GM12873 (cell line): Measurements from ENCODE around the gene PRKCA.

ENCODE experiments used
- CTCF ChIP-seq: IDR thresholded peaks from 2 replicates; pipeline ENCODE4 v1.5.1; 2012; ENCODE audit warnings: low read depth, mild to moderate bottlenecking, moderate library complexity, low read length, control low read depth; ENCODE audit not compliant: insufficient read depth; ENCODE audit errors: missing control alignments

PRKCA gene

GRCh38 chr17:66625311-66625767 lies 322.9 kb downstream of the PRKCA start:
- TF ChIP-seq CTCF, result no peak

GRCh38 chr17:66627985-66628384 lies 325.6 kb downstream of the PRKCA start:
- TF ChIP-seq CTCF, result no peak

- TF ChIP-seq CTCF, result no peak
Observed at GRCh38 chr17:66629762-66630161, 327.3 kb downstream of the PRKCA start.

DNA sequence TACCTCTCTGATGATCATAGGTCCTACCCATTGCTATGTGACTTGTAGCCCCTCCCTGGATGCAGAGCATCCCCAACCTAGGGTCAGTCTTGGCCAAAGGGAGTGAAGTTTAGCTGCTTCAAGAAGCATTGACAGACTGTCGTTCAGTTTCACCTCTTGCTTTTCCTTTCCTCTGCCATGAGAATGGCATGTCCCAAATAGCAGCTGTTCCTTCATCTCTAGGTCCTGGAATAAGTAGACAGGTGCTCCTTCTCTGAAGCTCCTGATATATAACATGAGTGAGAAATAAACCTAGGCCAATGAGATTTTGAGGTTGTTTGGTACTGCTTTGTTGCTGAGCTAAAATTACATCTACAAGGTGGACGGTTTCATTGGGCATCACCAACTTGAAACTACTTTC lies 328.0 kb downstream of the PRKCA start:
- TF ChIP-seq CTCF, result no peak

GRCh38 chr17:66630828-66631472 lies 328.5 kb downstream of the PRKCA start:
- TF ChIP-seq CTCF, result no peak

DNA sequence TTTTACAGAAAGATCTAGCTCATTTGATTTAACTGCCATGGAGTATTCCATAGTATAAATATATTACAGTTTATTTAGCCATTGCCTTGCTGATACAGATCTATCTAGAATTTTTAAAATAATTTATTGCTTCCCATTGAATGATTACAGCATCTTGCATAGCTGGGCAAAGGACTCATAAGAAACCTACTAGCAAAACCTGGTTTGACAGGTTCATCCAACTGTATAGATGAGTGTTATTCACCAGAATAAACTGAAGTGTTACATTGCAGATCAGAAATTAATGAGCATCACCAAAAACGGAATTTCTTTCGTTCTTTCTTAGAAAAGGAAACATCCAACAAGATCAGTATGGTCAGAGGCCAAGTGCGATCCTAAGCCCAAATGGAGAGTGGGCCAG lies 330.3 kb downstream of the PRKCA start:
- TF ChIP-seq CTCF, result no peak

DNA sequence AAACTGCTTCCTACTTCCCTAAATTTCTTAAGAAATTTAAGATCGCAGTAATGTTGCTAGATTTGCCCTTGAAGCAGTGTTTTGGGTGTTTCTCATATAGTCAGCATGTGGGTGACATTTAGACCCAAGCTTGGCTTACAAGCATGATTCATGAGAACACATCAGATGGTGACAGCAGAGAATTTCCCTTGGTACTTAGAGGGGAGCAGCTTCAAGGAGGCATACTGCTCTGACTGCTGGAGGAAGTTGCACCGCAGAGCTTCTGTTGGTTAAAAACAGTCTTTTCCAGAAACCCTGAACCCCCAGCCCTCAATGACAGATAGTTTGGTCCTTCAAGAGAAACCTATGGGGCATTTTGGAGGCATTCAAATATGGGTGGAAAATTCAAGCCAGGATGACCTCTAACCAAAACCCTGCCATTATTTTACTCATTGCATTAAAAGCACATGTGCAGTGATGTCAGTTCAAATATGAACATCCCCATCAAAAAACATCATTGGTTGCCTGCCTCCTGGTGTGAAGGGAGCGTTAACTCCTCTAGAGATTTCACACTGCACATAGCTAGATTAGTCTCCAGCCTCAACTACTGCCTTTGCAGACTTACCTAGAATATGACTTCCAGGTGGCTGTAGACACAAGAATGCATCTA lies 331.0 kb downstream of the PRKCA start:
- no peak for TF ChIP-seq CTCF
